GM12801 (cell line): Measurements from ENCODE around the gene ORM1.

Experiments
- CTCF ChIP-seq: IDR thresholded peaks from one replicate; pipeline ENCODE4 v1.5.1; 2011; ENCODE audit warnings: control low read depth; ENCODE audit not compliant: insufficient read length; ENCODE audit errors: extremely low read depth

The ORM1 gene

DNA sequence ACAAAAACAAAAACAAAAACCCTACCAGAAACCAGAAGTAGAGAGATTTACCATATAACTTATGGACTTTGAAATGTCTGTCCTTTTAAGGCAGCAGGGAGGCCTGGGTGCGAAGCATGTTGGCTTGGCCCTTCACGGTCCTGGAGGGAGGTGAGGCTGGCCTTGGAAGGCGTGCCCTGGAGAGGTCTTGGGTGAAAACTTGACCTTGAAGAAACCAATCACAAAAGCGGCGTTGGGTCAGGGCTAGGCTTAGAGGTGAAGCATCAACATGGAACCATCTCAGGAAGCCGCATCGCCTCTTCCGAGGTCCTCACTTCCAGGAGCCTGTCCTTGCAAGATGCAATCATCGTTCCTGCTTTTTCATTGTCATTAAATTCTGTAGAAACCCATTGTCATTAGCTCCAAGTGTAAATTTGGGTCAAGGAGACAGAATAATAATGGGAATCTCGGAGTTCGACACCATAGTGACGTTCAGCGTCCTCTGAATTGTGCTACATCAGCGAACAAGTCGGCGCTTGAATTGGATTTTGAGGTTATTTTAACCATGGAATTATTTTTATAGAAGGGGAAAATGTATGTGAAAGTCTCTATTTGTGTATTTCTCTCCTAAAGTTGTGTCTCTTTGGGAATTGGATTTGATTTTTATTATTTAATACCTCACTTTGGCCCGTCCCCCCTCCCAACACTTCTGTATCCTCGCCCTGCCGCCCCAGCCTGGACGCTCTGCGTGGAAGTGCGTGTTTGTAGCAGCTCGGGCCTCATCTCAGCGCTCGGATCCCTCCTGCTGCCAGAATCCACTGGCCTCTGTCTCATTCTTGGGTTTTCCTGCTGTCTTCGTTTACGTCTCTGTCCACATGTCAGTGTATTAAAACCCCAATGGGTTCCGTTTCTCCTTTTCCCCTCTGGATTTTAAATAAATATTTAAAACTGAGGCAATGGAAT lies 11.1 kb upstream of the ORM1 start:
- TF ChIP-seq CTCF: no peak

GRCh38 chr9:114312513-114312875 lies 10.4 kb upstream of the ORM1 start:
- no peak for TF ChIP-seq CTCF

DNA sequence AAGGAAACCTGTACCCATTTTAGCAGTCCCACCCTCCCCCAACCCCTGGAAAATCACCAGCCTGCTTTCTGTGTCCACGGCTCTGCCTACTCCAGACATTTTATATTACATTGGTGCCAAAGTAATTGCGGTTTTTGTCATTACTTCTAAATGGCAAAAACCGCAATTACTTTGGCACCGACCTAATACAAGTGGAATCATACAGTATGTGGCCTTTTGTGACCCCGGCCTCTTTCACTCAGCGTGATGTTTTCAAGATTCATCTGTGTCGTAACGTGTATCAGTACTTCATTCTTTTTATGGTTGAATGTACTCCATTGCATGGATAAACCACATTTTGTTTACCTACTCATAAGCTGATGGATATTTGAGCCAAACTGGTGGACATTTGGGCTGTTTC lies 9.7 kb upstream of the ORM1 start:
- no peak for TF ChIP-seq CTCF

GRCh38 chr9:114314256-114314867 lies 8.5 kb upstream of the ORM1 start:
- TF ChIP-seq CTCF: no peak

GRCh38 chr9:114314881-114315722 lies 7.8 kb upstream of the ORM1 start:
- TF ChIP-seq CTCF: no peak

DNA sequence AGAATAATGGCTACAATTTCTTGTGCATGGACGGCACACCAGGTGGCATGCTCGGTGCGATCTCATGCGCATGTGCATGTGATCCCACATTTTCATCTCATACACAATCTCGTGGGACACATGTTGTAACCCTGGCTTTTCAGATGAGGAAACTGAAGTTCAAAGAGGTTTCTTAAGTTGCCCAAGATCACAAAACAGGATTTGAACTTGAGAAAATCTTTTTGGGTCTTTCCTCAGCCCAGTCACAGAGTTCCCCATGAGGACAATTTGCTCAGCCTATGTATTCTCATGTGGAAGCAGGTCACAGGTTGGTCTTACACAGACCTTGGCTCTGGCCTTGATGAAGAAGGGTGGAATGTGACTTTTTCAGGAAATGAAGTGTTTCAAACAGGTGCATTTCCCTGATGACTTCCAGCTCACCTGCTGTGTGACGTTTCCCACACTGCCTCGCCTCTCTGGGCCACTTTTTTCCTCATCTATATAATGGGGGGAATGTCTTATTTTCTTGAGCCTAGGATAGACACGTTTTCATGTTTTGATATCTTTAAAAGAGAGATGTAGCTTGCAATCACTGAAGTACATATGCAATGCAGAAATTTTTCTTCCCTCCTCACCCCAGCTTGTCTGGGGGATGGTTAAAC lies 7.1 kb upstream of the ORM1 start:
- no peak for TF ChIP-seq CTCF

DNA sequence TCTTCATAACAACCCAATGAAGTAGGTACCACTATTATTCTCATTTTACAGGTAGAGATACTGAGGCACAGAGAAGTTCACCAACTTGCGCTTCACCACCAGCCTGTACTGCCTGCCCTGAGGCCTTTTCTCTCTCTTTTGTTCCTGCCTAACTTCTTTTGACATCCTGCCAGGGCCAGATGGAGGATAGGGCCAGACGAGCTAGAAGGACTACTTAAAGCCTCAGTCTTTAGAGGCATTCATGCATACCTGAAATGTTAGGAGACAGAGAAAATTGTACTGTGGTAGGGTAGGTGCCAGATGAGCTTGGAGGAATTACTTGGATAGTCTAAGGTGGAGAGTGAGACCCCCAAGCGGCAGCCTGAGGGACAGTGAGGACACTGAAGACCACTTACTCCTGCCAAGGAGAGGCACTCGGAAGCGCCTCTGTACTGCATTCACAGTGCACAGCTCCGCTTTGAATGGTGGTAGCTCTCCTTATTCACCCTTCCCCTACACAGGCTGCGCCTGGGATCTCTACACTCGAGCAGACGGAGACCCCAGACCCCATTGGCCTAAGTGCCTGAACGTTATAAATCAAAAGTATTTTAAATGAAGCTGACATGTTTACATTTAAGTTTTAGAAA lies 6.2 kb upstream of the ORM1 start:
- TF ChIP-seq CTCF: no peak
